ENCODE measurements around the gene ERVW-1. TPM values are rescaled to one million over a fixed set of nuclear protein-coding genes. Genes with fewer than 3 reads are reported as not detected.
"Not testable (repeated sequence)": the region's sequence is repeated elsewhere in the genome, so short reads cannot be mapped to it uniquely, and the experiment has no call there.

The ERVW-1 gene
- total and polyA plus RNA-seq, 4 experiments from 2014 or later: 0.12 TPM; not detected in 3

GRCh38 chr7:92485267-92485892, 7.6 kb upstream of the ERVW-1 start:
- H3K27me3 ChIP-seq (ENCODE audit: insufficient read depth, low read length): no peaks in the 10 kb centered on the region
- H3K27me3 Mint-ChIP-seq: no peaks in the 10 kb centered on the region
- H3K9me3 Mint-ChIP-seq: no peaks in the 10 kb centered on the region
- intact Hi-C loops (cut with micrococcal nuclease): no loop called here
- no peak overlapping the region for H3K4me3 Mint-ChIP-seq
- H3K27ac ChIP-seq (ENCODE audit: low read depth, low read length): no peak overlapping the region
- DNase-seq: no peak
- no peaks in the 10 kb centered on the region for H3K4me1 Mint-ChIP-seq
- no peak overlapping the region for H3K27ac Mint-ChIP-seq
- H3K36me3 Mint-ChIP-seq: peaks cover 25 to 27% of the 10 kb centered on the region in 2 donors
- H3K4me3 ChIP-seq (ENCODE audit: low read length in 2 of 2): no peak overlapping the region
- H3K4me1 ChIP-seq (ENCODE audit: insufficient read depth, low read length): no peaks in the 10 kb centered on the region
- POLR2A ChIA-PET (ENCODE audit: partially characterized antibody): no interaction called here
- CTCF ChIA-PET (ENCODE audit: partially characterized antibody): no interaction called here
- H3K9me3 ChIP-seq (ENCODE audit: control insufficient read depth in 1 of 2, low read length in 2 of 2): no peaks in the 10 kb centered on the region
- H3K36me3 ChIP-seq (ENCODE audit: insufficient read depth, low read length): peaks cover 32% of the 10 kb centered on the region

- H3K9me3 Mint-ChIP-seq; H3K9me3 ChIP-seq (ENCODE audit: control insufficient read depth in 1 of 2, low read length in 2 of 2); H3K4me3 ChIP-seq (ENCODE audit: low read length in 2 of 2); POLR2A ChIA-PET (ENCODE audit: partially characterized antibody); H3K27me3 ChIP-seq (ENCODE audit: insufficient read depth, low read length); DNase-seq; H3K27me3 Mint-ChIP-seq; intact Hi-C loops (cut with micrococcal nuclease); CTCF ChIA-PET (ENCODE audit: partially characterized antibody); H3K4me3 Mint-ChIP-seq; H3K27ac Mint-ChIP-seq; H3K27ac ChIP-seq (ENCODE audit: low read depth, low read length); H3K4me1 Mint-ChIP-seq; H3K4me1 ChIP-seq (ENCODE audit: insufficient read depth, low read length): not testable (repeated sequence)
- H3K36me3 ChIP-seq (ENCODE audit: insufficient read depth, low read length): peaks cover 28% of the 10 kb centered on the region
- peaks cover 20 to 21% of the 10 kb centered on the region in 2 donors for H3K36me3 Mint-ChIP-seq
Measured at GRCh38 chr7:92484226-92484625, 6.5 kb upstream of the ERVW-1 start.

GRCh38 chr7:92483624-92484023, 5.9 kb upstream of the ERVW-1 start:
- POLR2A ChIA-PET (ENCODE audit: partially characterized antibody); H3K27me3 Mint-ChIP-seq; intact Hi-C loops (cut with micrococcal nuclease); CTCF ChIA-PET (ENCODE audit: partially characterized antibody); DNase-seq; H3K27me3 ChIP-seq (ENCODE audit: insufficient read depth, low read length); H3K4me1 Mint-ChIP-seq; H3K4me3 ChIP-seq (ENCODE audit: low read length in 2 of 2); H3K9me3 Mint-ChIP-seq; H3K27ac Mint-ChIP-seq; H3K4me1 ChIP-seq (ENCODE audit: insufficient read depth, low read length); H3K9me3 ChIP-seq (ENCODE audit: control insufficient read depth in 1 of 2, low read length in 2 of 2); H3K4me3 Mint-ChIP-seq; H3K27ac ChIP-seq (ENCODE audit: low read depth, low read length): not testable (repeated sequence)
- H3K36me3 Mint-ChIP-seq: peaks cover 18 to 19% of the 10 kb centered on the region in 2 donors
- H3K36me3 ChIP-seq (ENCODE audit: insufficient read depth, low read length): peaks cover 28% of the 10 kb centered on the region

- H3K9me3 Mint-ChIP-seq; intact Hi-C loops (cut with micrococcal nuclease); H3K27ac Mint-ChIP-seq; DNase-seq; H3K4me1 ChIP-seq (ENCODE audit: insufficient read depth, low read length); H3K36me3 Mint-ChIP-seq; H3K27ac ChIP-seq (ENCODE audit: low read depth, low read length); H3K4me1 Mint-ChIP-seq; H3K36me3 ChIP-seq (ENCODE audit: insufficient read depth, low read length); H3K4me3 Mint-ChIP-seq; H3K27me3 ChIP-seq (ENCODE audit: insufficient read depth, low read length); CTCF ChIA-PET (ENCODE audit: partially characterized antibody); H3K9me3 ChIP-seq (ENCODE audit: control insufficient read depth in 1 of 2, low read length in 2 of 2); H3K27me3 Mint-ChIP-seq; H3K4me3 ChIP-seq (ENCODE audit: low read length in 2 of 2); POLR2A ChIA-PET (ENCODE audit: partially characterized antibody): not testable (repeated sequence)
Measured at GRCh38 chr7:92479146-92479545, 1.4 kb upstream of the ERVW-1 start.

GRCh38 chr7:92478711-92479110, 965 bp upstream of the ERVW-1 start:
- CTCF ChIA-PET (ENCODE audit: partially characterized antibody): no interaction called here

GRCh38 chr7:92478095-92478494, 349 bp upstream of the ERVW-1 start:
- no peak overlapping the region for H3K4me3 Mint-ChIP-seq
- no peaks in the 10 kb centered on the region for H3K4me1 Mint-ChIP-seq
- Histone ChIP-seq H3K9me3 (ENCODE audit: control insufficient read depth in 1 of 2, low read length in 2 of 2) (no peaks in the 10 kb centered on the region), H3K36me3 (ENCODE audit: insufficient read depth, low read length) (no peaks in the 10 kb centered on the region), H3K4me3 (ENCODE audit: low read length in 2 of 2) (no peak overlapping the region), H3K27ac (ENCODE audit: low read depth, low read length) (no peak overlapping the region), H3K27me3 (ENCODE audit: insufficient read depth, low read length) (no peaks in the 10 kb centered on the region), H3K4me1 (ENCODE audit: insufficient read depth, low read length) (no peaks in the 10 kb centered on the region)
- H3K27me3 Mint-ChIP-seq: no peaks in the 10 kb centered on the region
- ChIA-PET CTCF (ENCODE audit: partially characterized antibody) (no interaction called here), POLR2A (ENCODE audit: partially characterized antibody) (no interaction called here)
- H3K36me3 Mint-ChIP-seq: peaks cover 0 to 4% of the 10 kb centered on the region in 2 donors
- DNase-seq: no peak
- intact Hi-C loops (cut with micrococcal nuclease): no loop called here
- no peak overlapping the region for H3K27ac Mint-ChIP-seq
- H3K9me3 Mint-ChIP-seq: no peaks in the 10 kb centered on the region

More at GRCh38 chr7:92478711-92479110, 965 bp upstream of the ERVW-1 start:
- Mint-ChIP-seq H3K27me3 (no peaks in the 10 kb centered on the region), H3K4me3 (no peak overlapping the region), H3K4me1 (no peaks in the 10 kb centered on the region), H3K27ac (no peak overlapping the region), H3K9me3 (no peaks in the 10 kb centered on the region), H3K36me3 (peaks cover 0 to 4% of the 10 kb centered on the region in 2 donors)
- intact Hi-C loops (cut with micrococcal nuclease): no loop called here
- no peak overlapping the region for H3K27ac ChIP-seq (ENCODE audit: low read depth, low read length)
- DNase-seq: no peak
- H3K4me3 ChIP-seq (ENCODE audit: low read length in 2 of 2): no peak overlapping the region
- no peaks in the 10 kb centered on the region for H3K27me3 ChIP-seq (ENCODE audit: insufficient read depth, low read length)
- POLR2A ChIA-PET (ENCODE audit: partially characterized antibody): no interaction called here
- H3K36me3 ChIP-seq (ENCODE audit: insufficient read depth, low read length): no peaks in the 10 kb centered on the region
- no peaks in the 10 kb centered on the region for H3K4me1 ChIP-seq (ENCODE audit: insufficient read depth, low read length)
- no peaks in the 10 kb centered on the region for H3K9me3 ChIP-seq (ENCODE audit: control insufficient read depth in 1 of 2, low read length in 2 of 2)

- H3K4me3 Mint-ChIP-seq; H3K9me3 ChIP-seq (ENCODE audit: control insufficient read depth in 1 of 2, low read length in 2 of 2); intact Hi-C loops (cut with micrococcal nuclease); H3K36me3 ChIP-seq (ENCODE audit: insufficient read depth, low read length); DNase-seq; POLR2A ChIA-PET (ENCODE audit: partially characterized antibody); H3K27ac Mint-ChIP-seq; H3K27ac ChIP-seq (ENCODE audit: low read depth, low read length); H3K27me3 Mint-ChIP-seq; H3K36me3 Mint-ChIP-seq; H3K27me3 ChIP-seq (ENCODE audit: insufficient read depth, low read length); H3K4me1 ChIP-seq (ENCODE audit: insufficient read depth, low read length); H3K4me3 ChIP-seq (ENCODE audit: low read length in 2 of 2); H3K9me3 Mint-ChIP-seq; H3K4me1 Mint-ChIP-seq: not testable (repeated sequence)
- CTCF ChIA-PET (ENCODE audit: partially characterized antibody): interaction anchor here (2.0 kb wide), 1 partner anchor 15 kb away, joined by 5 read pairs; no protein-coding TSS in a partner anchor
Measured at GRCh38 chr7:92475851-92476590, 1.7 kb downstream of the ERVW-1 start.

Data from CD4-positive, alpha-beta memory T cell (primary cell).